Lung (tissue), 12 donors: ENCODE results near the gene LAMC2. TPM values are rescaled to one million over a fixed set of nuclear protein-coding genes. Genes with fewer than 3 reads are reported as not detected.

Experiments
- ATAC-seq: fragments of 200-7000 bp; cut with Tn5 transposase; one replicate; pipeline ENCODE4 v1.9.1; 2020; ENCODE audit warnings: moderate number of reproducible peaks; ENCODE audit not compliant: insufficient read depth, low FRiP score
- DNase-seq, 3 donors: peaks; one replicate each; pipeline ENCODE4 v3.0.0-alpha.2; 2013 to 2017
- H3K27ac ChIP-seq, 2 donors: one replicate each; pipeline ENCODE4 v1.5.1; 2013; ENCODE audit warnings: mild to moderate bottlenecking in 2 of 2, moderate library complexity in 2 of 2, control low read depth in 1 of 2, inconsistent platforms in 1 of 2, low read depth in 1 of 2, low read length in 1 of 2
- H3K27me3 ChIP-seq, 3 donors: one replicate each; pipeline ENCODE4 v1.5.1; 2013; ENCODE audit warnings: low read length in 2 of 3; ENCODE audit not compliant: control insufficient read depth in 3 of 3, insufficient read depth in 3 of 3
- H3K36me3 ChIP-seq, 4 donors: one replicate each; pipeline ENCODE4 v1.5.1; 2013; ENCODE audit warnings: low read length in 4 of 4, mild to moderate bottlenecking in 1 of 4, moderate library complexity in 1 of 4; ENCODE audit not compliant: control insufficient read depth in 4 of 4, insufficient read depth in 4 of 4
- H3K4me1 ChIP-seq, 5 donors: one replicate each; pipeline ENCODE4 v1.5.1; 2013; ENCODE audit warnings: low read length in 5 of 5, mild to moderate bottlenecking in 2 of 5, moderate library complexity in 1 of 5; ENCODE audit not compliant: control insufficient read depth in 5 of 5, insufficient read depth in 5 of 5
- H3K4me3 ChIP-seq: one replicate; pipeline ENCODE4 v1.5.1; 2013; ENCODE audit warnings: mild to moderate bottlenecking, control low read depth, moderate library complexity
- H3K9ac ChIP-seq, 2 donors: one replicate each; pipeline ENCODE4 v1.5.1; 2013; ENCODE audit warnings: low read length in 2 of 2, control low read depth in 1 of 2; ENCODE audit not compliant: insufficient read depth in 1 of 2
- H3K9me3 ChIP-seq, 4 donors: one replicate each; pipeline ENCODE4 v1.5.1; 2013; ENCODE audit warnings: low read length in 3 of 4, mild to moderate bottlenecking in 1 of 4, moderate library complexity in 1 of 4; ENCODE audit not compliant: control insufficient read depth in 4 of 4, insufficient read depth in 3 of 4
- WGBS, 2 donors: extraction: QIAGEN DNeasy Blood & Tissue Kit; methylation state at CpG; one replicate each; pipeline ENCODE4 v1.1.7; 2013; 5-methylcytosine and 5-hydroxymethylcytosine counted together
- polyA plus RNA-seq, 2 donors: library from polyadenylated mRNA; stranded (reverse); fragments of 200-250 nt; gene quantifications; one replicate each; pipeline ENCODE4 v1.2.1, GENCODE V29; 2013
- total RNA-seq, 2 donors: library from RNA; depleted of rRNA in 1 of 2; stranded (reverse); fragments of >200 nt in 1 of 2; gene quantifications; one replicate each; pipeline ENCODE4 v1.2.1, GENCODE V29; 2014 to 2021
- TF ChIP-seq, protein P1 (sequence below): IDR thresholded peaks from 2 replicates; pipeline ENCODE4 v1.5.1; 2012; ENCODE audit warnings: mild to moderate bottlenecking; ENCODE audit errors: control extremely low read depth, extremely low read depth
- donor health status: control.
- donor health status: control.
- donor health status: Bipolar disorder and iron deficiency.
- donor health status: healthy.
- donor health status: DM: yes; HTN: yes; CAD: no.

LAMC2 gene
- total and polyA plus RNA-seq, 4 donors, result 13.7 to 63.1 (median 40.3) TPM

DNA sequence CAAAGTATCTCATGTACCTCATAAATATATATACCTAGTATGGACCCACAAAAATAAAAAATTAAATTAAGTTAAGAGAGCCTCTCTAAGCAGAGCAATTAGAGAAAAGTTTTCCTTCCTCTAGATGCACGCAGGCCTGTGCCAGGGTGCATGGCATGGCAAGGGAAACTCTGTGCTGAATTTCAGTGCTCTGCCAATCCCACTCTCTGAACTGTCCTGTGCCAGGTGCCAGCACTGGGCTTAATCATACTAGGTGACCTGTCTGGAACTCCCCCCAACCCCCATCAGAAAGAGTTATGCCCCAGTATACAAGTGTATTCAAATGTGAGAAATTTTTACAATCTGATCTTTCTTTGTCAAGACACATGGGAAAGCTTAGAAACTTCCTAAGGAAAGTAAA is 10.4 kb upstream of the LAMC2 start:
- no peaks in the 10 kb centered on the region for H3K27me3 ChIP-seq
- 85 to 96% methylated on average over 1 of the region's 1 CpG for WGBS, 2 donors
- H3K9ac ChIP-seq, result no peak overlapping the region
- no peak overlapping the region for H3K27ac ChIP-seq
- peaks cover 2 to 7% (median 2%) of the 10 kb centered on the region in 5 donors for H3K4me1 ChIP-seq
- H3K4me3 ChIP-seq, result no peak overlapping the region
- no peaks in the 10 kb centered on the region for H3K36me3 ChIP-seq
- ATAC-seq (no peak), DNase-seq (no peak)
- TF ChIP-seq, protein P1, sequence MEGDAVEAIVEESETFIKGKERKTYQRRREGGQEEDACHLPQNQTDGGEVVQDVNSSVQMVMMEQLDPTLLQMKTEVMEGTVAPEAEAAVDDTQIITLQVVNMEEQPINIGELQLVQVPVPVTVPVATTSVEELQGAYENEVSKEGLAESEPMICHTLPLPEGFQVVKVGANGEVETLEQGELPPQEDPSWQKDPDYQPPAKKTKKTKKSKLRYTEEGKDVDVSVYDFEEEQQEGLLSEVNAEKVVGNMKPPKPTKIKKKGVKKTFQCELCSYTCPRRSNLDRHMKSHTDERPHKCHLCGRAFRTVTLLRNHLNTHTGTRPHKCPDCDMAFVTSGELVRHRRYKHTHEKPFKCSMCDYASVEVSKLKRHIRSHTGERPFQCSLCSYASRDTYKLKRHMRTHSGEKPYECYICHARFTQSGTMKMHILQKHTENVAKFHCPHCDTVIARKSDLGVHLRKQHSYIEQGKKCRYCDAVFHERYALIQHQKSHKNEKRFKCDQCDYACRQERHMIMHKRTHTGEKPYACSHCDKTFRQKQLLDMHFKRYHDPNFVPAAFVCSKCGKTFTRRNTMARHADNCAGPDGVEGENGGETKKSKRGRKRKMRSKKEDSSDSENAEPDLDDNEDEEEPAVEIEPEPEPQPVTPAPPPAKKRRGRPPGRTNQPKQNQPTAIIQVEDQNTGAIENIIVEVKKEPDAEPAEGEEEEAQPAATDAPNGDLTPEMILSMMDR, result no peak
- H3K9me3 ChIP-seq, result no peaks in the 10 kb centered on the region

GRCh38 chr1:183178545-183178944 is 7.5 kb upstream of the LAMC2 start:
- Histone ChIP-seq H3K4me1 (peaks cover 0 to 12% (median 4%) of the 10 kb centered on the region in 5 donors), H3K9me3 (no peaks in the 10 kb centered on the region), H3K27ac (no peak overlapping the region), H3K36me3 (no peaks in the 10 kb centered on the region), H3K27me3 (no peaks in the 10 kb centered on the region), H3K9ac (no peak overlapping the region), H3K4me3 (no peak overlapping the region)
- DNase-seq, result peak in 1 of 3 donors; percentile 21
- TF ChIP-seq, protein P1, result no peak
- WGBS, 2 donors, result 63 to 80% methylated on average over 7 of the region's 7 CpGs
- no peak for ATAC-seq

DNA sequence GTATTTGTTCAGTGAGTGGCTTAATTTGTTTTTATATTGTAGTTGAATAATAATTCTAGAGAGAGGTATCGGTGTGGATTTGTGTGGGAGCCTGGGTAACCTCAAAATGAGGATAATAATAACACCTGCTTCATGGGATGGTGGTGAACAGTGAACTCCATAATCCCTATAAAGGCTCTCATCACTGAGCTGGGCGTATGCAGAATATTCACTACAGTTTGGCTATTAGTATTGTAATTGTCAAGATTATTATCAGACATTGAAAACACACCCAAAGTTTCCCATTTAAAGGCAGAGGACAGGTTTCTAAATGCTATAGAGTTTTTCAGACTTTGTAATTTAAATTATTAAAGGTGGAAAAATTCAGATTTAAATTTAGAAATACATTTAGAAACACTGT is 7.0 kb upstream of the LAMC2 start:
- H3K9ac ChIP-seq, result no peak overlapping the region

More for the DNA sequence above, 7.0 kb upstream of the LAMC2 start:
- TF ChIP-seq, protein P1, result no peak
- DNase-seq (no peak), ATAC-seq (no peak)
- Histone ChIP-seq H3K27me3 (no peaks in the 10 kb centered on the region), H3K36me3 (no peaks in the 10 kb centered on the region), H3K4me3 (no peak overlapping the region), H3K4me1 (peaks cover 0 to 12% (median 4%) of the 10 kb centered on the region in 5 donors), H3K9me3 (no peaks in the 10 kb centered on the region), H3K27ac (no peak overlapping the region)
- 86 to 90% methylated on average over 2 of the region's 2 CpGs for whole genome bisulfite sequencing, 2 donors
